ENCODE data around the gene OCRL.

Gene OCRL

GRCh38 chrX:129640737-129641136, 100.7 kb downstream of the OCRL start:
- no peak for DNase-seq

- DNase-seq = no peak
These were observed 101.4 kb downstream of the OCRL start for GRCh38 chrX:129641469-129641868.

DNA sequence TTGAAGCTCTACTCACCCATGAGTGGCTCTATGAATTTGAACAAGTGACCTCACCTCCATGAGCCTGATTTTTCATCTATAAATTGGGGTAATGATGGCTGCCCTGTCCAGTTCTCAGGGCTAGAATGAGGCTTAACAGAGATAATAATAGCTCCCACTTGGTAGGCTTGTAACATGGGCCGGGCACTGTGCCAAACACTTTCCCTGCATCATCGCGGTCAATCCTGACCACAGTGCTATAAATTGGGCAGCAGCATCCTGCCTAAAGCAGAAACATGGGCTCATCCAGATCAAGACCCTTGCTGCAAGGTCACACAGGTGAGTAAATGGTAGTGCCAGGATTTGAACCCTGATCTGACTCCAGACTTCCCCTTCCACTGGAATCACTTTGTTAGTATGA, 101.9 kb downstream of the OCRL start:
- DNase-seq = no peak
